ENCODE measurements around the gene PELI1.

GRCh38 chr2:64133828-64134227 lies 10.4 kb downstream of the PELI1 start:
- TF ChIP-seq CTCF (IDR thresholded peaks at IDR 0.05; ENCODE audit: poor library complexity, severe bottlenecking): no peak
- TF ChIP-seq RAD21 (conservative IDR thresholded peaks at IDR 0.05): no peak
- no peak for TF ChIP-seq POLR2AphosphoS5 (IDR thresholded peaks at IDR 0.05)
- TF ChIP-seq TAF1 (IDR thresholded peaks at IDR 0.05; ENCODE audit: low read depth): no peak

Measured in neural cell (in vitro differentiated cells).